Central memory CD8-positive, alpha-beta T cell (primary cell): ENCODE data around the gene BNC2.

Experiments
- ATAC-seq: fragments of 150-1000 bp; cut with Tn5 transposase; replicated peaks from 2 replicates; pipeline ENCODE4 v1.10.0; 2022; ENCODE audit warnings: mild to moderate bottlenecking, moderate FRiP score, moderate number of reproducible peaks; ENCODE audit not compliant: poor library complexity, severe bottlenecking; ENCODE audit errors: extremely low read depth
- DNase-seq, 2 donors: peaks; one replicate each; pipeline ENCODE4 v3.0.0; 2021; ENCODE audit warnings: low spot score in 2 of 2
- H3K27ac Mint-ChIP-seq: one replicate; pipeline ENCODE4 v1.8.0; 2022; ENCODE audit warnings: low read depth, mild to moderate bottlenecking, moderate library complexity, mixed read lengths
- H3K27me3 Mint-ChIP-seq: one replicate; pipeline ENCODE4 v1.8.0; 2022; ENCODE audit warnings: mixed read lengths
- H3K36me3 Mint-ChIP-seq: one replicate; pipeline ENCODE4 v1.8.0; 2022; ENCODE audit warnings: mild to moderate bottlenecking, moderate library complexity, mixed read lengths; ENCODE audit not compliant: insufficient read depth
- H3K4me1 Mint-ChIP-seq: one replicate; pipeline ENCODE4 v1.8.0; 2022; ENCODE audit warnings: mixed read lengths
- H3K4me3 Mint-ChIP-seq: one replicate; pipeline ENCODE4 v1.8.0; 2022; ENCODE audit warnings: mild to moderate bottlenecking, moderate library complexity, mixed read lengths
- H3K9me3 Mint-ChIP-seq: one replicate; pipeline ENCODE4 v1.8.0; 2022; ENCODE audit warnings: mixed read lengths

BNC2 gene

GRCh38 chr9:16712787-16713186, 157.7 kb downstream of the BNC2 start:
- Mint-ChIP-seq H3K36me3 (no peaks in the 10 kb centered on the region), H3K4me1 (no peaks in the 10 kb centered on the region), H3K9me3 (peaks cover 18% of the 10 kb centered on the region), H3K27ac (no peak overlapping the region), H3K4me3 (no peak overlapping the region), H3K27me3 (no peaks in the 10 kb centered on the region)
- DNase-seq (no peak), ATAC-seq (no peak)

GRCh38 chr9:16710888-16711287, 159.6 kb downstream of the BNC2 start:
- Mint-ChIP-seq H3K4me1 (no peaks in the 10 kb centered on the region), H3K9me3 (peaks cover 21% of the 10 kb centered on the region), H3K27ac (no peak overlapping the region), H3K36me3 (no peaks in the 10 kb centered on the region), H3K4me3 (no peak overlapping the region), H3K27me3 (no peaks in the 10 kb centered on the region)
- ATAC-seq: no peak
- no peak for DNase-seq

GRCh38 chr9:16709924-16710323, 160.5 kb downstream of the BNC2 start:
- H3K4me1 Mint-ChIP-seq: no peaks in the 10 kb centered on the region
- no peaks in the 10 kb centered on the region for H3K27me3 Mint-ChIP-seq
- H3K9me3 Mint-ChIP-seq: peaks cover 21% of the 10 kb centered on the region
- ATAC-seq (no peak), DNase-seq (no peak)
- no peaks in the 10 kb centered on the region for H3K36me3 Mint-ChIP-seq
- no peak overlapping the region for H3K4me3 Mint-ChIP-seq
- no peak overlapping the region for H3K27ac Mint-ChIP-seq

GRCh38 chr9:16708656-16709435, 161.6 kb downstream of the BNC2 start:
- peaks cover 21% of the 10 kb centered on the region for H3K9me3 Mint-ChIP-seq
- no peak for DNase-seq
- H3K27me3 Mint-ChIP-seq: no peaks in the 10 kb centered on the region
- ATAC-seq: no peak
- H3K4me1 Mint-ChIP-seq: no peaks in the 10 kb centered on the region
- no peak overlapping the region for H3K4me3 Mint-ChIP-seq
- H3K36me3 Mint-ChIP-seq: no peaks in the 10 kb centered on the region
- no peak overlapping the region for H3K27ac Mint-ChIP-seq

GRCh38 chr9:16705111-16705604, 165.3 kb downstream of the BNC2 start:
- peaks cover 9% of the 10 kb centered on the region for H3K9me3 Mint-ChIP-seq
- ATAC-seq: no peak
- no peak for DNase-seq
- no peaks in the 10 kb centered on the region for H3K4me1 Mint-ChIP-seq
- no peak overlapping the region for H3K27ac Mint-ChIP-seq
- H3K4me3 Mint-ChIP-seq: no peak overlapping the region
- no peaks in the 10 kb centered on the region for H3K27me3 Mint-ChIP-seq
- no peaks in the 10 kb centered on the region for H3K36me3 Mint-ChIP-seq

- peaks cover 8% of the 10 kb centered on the region for H3K9me3 Mint-ChIP-seq
- DNase-seq (no peak), ATAC-seq (no peak)
- no peak overlapping the region for H3K4me3 Mint-ChIP-seq
- H3K4me1 Mint-ChIP-seq: no peaks in the 10 kb centered on the region
- no peaks in the 10 kb centered on the region for H3K36me3 Mint-ChIP-seq
- no peaks in the 10 kb centered on the region for H3K27me3 Mint-ChIP-seq
- H3K27ac Mint-ChIP-seq: no peak overlapping the region
Measured at GRCh38 chr9:16704116-16705110, 166.1 kb downstream of the BNC2 start.

GRCh38 chr9:16701347-16701746, 169.1 kb downstream of the BNC2 start:
- Mint-ChIP-seq H3K27ac (no peak overlapping the region), H3K4me3 (no peak overlapping the region), H3K4me1 (no peaks in the 10 kb centered on the region), H3K9me3 (peaks cover 3% of the 10 kb centered on the region), H3K27me3 (no peaks in the 10 kb centered on the region), H3K36me3 (no peaks in the 10 kb centered on the region)
- ATAC-seq (no peak), DNase-seq (no peak)

- no peak for ATAC-seq
- no peak for DNase-seq
- Mint-ChIP-seq H3K36me3 (peaks cover 2% of the 10 kb centered on the region), H3K27ac (no peak overlapping the region), H3K4me3 (no peak overlapping the region), H3K4me1 (no peaks in the 10 kb centered on the region), H3K27me3 (no peaks in the 10 kb centered on the region), H3K9me3 (peaks cover 21% of the 10 kb centered on the region)
Measured at GRCh38 chr9:16693616-16694015, 176.9 kb downstream of the BNC2 start.

- H3K9me3 Mint-ChIP-seq: peaks cover 27% of the 10 kb centered on the region
- H3K27ac Mint-ChIP-seq: no peak overlapping the region
- no peaks in the 10 kb centered on the region for H3K27me3 Mint-ChIP-seq
- DNase-seq (no peak), ATAC-seq (no peak)
- no peaks in the 10 kb centered on the region for H3K4me1 Mint-ChIP-seq
- H3K4me3 Mint-ChIP-seq: no peak overlapping the region
- peaks cover 2% of the 10 kb centered on the region for H3K36me3 Mint-ChIP-seq
Measured at GRCh38 chr9:16690628-16691027, 179.8 kb downstream of the BNC2 start.

GRCh38 chr9:16690205-16690604, 180.3 kb downstream of the BNC2 start:
- ATAC-seq: no peak
- H3K4me1 Mint-ChIP-seq: no peaks in the 10 kb centered on the region
- H3K27ac Mint-ChIP-seq: no peak overlapping the region
- no peak for DNase-seq
- H3K36me3 Mint-ChIP-seq: peaks cover 2% of the 10 kb centered on the region
- no peaks in the 10 kb centered on the region for H3K27me3 Mint-ChIP-seq
- no peak overlapping the region for H3K4me3 Mint-ChIP-seq
- H3K9me3 Mint-ChIP-seq: peaks cover 27% of the 10 kb centered on the region

GRCh38 chr9:16689351-16689938, 181.0 kb downstream of the BNC2 start:
- H3K4me3 Mint-ChIP-seq: no peak overlapping the region
- no peak overlapping the region for H3K27ac Mint-ChIP-seq

GRCh38 chr9:16688814-16689213, 181.7 kb downstream of the BNC2 start:
- ATAC-seq: no peak
- Mint-ChIP-seq H3K4me3 (no peak overlapping the region), H3K36me3 (peaks cover 2% of the 10 kb centered on the region), H3K9me3 (peaks cover 30% of the 10 kb centered on the region), H3K27ac (no peak overlapping the region), H3K27me3 (no peaks in the 10 kb centered on the region), H3K4me1 (no peaks in the 10 kb centered on the region)
- no peak for DNase-seq

More at GRCh38 chr9:16689351-16689938, 181.0 kb downstream of the BNC2 start:
- no peaks in the 10 kb centered on the region for H3K4me1 Mint-ChIP-seq
- DNase-seq (no peak), ATAC-seq (no peak)
- H3K36me3 Mint-ChIP-seq: peaks cover 2% of the 10 kb centered on the region
- H3K9me3 Mint-ChIP-seq: peaks cover 29% of the 10 kb centered on the region
- no peaks in the 10 kb centered on the region for H3K27me3 Mint-ChIP-seq
